Renal cortex interstitium (tissue), 11 donors: ENCODE results near the gene ZNF831. TPM values are rescaled to one million over a fixed set of nuclear protein-coding genes. Genes with fewer than 3 reads are reported as not detected.

Experiments used
- DNase-seq, 11 donors: peaks; one replicate each; pipeline ENCODE4 v3.0.0-alpha.2; 2013; ENCODE audit warnings: low read depth in 9 of 11, low spot score in 4 of 11; ENCODE audit errors: extremely low read depth in 1 of 11
- polyA plus RNA-seq, 3 donors: library from polyadenylated mRNA; unstranded; fragments of 120-200 nt; gene quantifications; one replicate each; pipeline ENCODE4 v1.2.1, GENCODE V29; 2013; ENCODE audit not compliant: insufficient read length in 3 of 3

ZNF831 gene
- polyA plus RNA-seq, 3 donors = 0.08 to 0.11 (median 0.10) TPM

GRCh38 chr20:59265298-59265697 is 101.7 kb downstream of the ZNF831 start:
- no peak for DNase-seq

- DNase-seq = no peak
These were observed 105.2 kb downstream of the ZNF831 start for GRCh38 chr20:59268870-59269269.

DNA sequence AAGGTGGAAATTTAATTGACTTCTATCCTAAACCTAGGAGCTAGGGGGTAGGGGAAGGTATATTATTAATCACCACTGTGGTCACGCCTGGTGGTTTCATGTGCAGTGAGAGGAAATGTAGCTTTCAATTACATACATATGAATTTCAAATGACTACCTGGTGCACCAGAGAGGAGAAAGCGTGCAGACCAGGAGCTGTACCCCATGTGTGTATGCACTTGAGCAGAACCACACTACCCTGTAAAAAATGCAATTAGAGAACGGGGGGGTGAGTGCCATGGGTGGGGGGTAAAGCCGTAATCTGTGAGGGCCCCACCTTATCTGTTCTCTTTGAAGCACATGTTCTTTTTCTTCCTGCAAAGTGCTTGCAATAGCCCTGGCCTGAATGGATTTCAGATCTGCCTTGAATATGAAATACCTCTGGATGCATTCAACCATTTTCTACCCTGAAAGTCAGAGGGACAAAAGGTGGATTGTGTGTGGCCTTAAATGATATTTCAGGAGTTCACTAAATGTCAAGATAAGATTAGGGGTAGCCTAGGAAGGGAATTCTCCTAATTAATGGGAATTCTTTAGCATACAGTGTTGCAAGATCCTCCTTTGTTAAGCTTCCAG is 105.9 kb downstream of the ZNF831 start:
- DNase-seq = peak in 1 of 11 donors; percentile 49

GRCh38 chr20:59270380-59270779 is 106.8 kb downstream of the ZNF831 start:
- no peak for DNase-seq

- DNase-seq = no peak
These were observed 110.2 kb downstream of the ZNF831 start for GRCh38 chr20:59273739-59274357.

GRCh38 chr20:59276938-59277337 is 113.3 kb downstream of the ZNF831 start:
- DNase-seq = peak in 2 of 11 donors; percentile 54 to 56

GRCh38 chr20:59284470-59284869 is 120.8 kb downstream of the ZNF831 start:
- DNase-seq = no peak

- DNase-seq = no peak
These were observed 126.4 kb downstream of the ZNF831 start for GRCh38 chr20:59289994-59290393.

DNA sequence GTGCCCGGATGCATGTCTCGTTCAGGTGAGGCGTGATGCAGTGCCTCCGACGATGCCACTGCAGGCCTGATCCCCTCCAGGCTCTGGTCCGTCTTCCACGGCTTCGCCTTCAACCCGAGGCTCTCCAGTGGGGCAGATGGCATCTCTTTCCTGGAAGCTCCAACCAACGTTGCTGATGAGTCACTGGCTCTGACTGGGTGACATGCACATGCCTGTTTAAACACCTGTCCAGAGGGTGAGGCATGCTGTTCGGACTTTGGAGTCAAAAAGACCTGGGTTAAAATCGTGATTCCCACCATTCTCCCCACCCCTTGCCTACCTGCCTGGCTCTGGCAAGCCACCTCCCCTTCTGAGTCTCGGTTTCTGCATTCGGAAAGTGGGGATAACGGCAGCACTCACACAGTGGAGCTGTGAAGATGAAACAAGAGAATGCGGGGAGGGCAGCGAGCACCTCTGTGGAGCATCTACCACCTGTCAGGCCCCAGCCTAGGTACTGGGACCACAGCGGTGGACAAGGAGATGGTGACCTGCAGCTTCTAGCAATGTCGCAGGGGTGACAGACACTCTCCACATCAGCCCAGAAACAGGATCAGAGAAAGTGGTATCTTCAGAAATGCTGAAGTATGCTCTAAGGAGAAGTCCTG is 128.2 kb downstream of the ZNF831 start:
- DNase-seq = no peak

GRCh38 chr20:59295531-59295930 is 131.9 kb downstream of the ZNF831 start:
- DNase-seq = no peak

DNA sequence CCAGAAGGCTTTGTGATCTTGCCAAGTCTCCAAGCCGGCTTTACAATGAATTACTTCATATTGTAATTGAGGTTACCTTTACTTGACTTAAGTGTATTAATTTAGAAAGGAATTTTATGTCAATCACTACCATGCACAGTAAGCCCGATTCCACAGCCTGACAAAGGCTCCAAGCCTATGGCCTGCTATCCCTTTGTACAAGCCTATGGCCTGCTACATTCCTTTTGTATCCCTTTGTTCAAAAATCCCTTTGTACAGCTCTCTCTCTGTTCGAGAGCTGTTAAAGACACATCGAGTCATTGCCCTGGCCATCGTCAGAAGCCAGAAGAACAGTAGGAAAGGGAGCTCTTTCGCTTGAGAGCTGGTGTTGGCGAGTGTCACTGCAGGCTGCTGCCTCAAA is 134.1 kb downstream of the ZNF831 start:
- no peak for DNase-seq

DNA sequence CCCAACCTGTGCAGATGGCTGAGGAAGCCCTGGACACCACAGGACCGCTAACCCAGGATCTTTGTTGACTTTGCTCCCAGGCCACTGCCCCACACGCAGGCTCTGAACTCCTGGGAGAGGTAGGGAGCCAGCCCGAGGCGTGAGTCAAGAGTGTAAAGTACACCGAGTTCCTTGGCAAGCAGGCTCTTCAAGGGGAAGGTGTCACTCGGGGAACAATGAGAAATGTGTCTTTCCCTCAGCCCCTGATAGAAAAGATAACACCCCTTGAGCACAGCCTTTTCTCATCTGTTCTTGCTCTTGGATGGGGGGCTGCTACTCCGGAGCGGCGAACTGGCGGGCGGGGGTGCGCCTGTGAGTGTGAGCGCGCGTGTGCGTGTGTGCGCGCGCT is 136.3 kb downstream of the ZNF831 start:
- DNase-seq = peak in 1 of 11 donors; percentile 15

DNA sequence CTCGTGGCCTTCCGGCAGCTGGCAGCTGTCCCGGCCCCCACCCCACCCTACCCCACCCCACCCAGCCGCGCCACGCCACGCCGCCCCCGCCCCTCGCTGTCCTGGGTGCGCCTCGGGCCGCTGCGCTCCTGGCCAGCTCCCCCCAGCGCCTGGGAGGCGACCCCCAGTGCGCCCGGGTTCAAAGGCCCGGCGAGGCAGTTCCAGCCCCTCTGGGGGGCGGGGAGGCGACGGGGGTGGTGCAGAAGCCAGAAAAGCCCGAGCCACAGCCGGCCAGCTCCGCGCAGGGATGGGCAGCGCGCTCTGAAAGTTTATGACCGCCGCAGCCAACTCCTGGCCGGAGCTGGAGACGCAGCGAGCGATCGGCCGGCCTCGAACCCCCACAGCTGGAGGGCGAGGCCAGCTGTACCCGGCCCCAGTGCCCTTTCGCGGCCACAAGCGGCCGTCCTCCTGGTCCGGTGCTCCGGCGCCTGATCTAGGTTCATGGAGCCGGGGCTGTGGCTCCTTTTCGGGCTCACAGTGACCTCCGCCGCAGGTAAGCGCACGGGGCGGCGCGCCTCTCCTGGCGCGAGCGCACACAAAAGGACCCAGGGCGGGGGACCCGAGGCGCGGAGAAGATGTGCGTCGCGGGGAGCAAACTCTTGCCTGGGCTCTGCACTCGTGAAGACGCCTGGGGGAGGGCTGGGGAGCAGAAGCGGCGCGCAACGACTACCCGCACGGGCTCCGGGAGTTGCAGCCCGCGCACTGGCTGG is 136.9 kb downstream of the ZNF831 start, which contains the start of gene EDN3:
EDN3 (plus strand) TSS at position 279 of the 749 bp plus-strand sequence; CDS start at position 481, 202 bp downstream.
- DNase-seq = no peak

DNA sequence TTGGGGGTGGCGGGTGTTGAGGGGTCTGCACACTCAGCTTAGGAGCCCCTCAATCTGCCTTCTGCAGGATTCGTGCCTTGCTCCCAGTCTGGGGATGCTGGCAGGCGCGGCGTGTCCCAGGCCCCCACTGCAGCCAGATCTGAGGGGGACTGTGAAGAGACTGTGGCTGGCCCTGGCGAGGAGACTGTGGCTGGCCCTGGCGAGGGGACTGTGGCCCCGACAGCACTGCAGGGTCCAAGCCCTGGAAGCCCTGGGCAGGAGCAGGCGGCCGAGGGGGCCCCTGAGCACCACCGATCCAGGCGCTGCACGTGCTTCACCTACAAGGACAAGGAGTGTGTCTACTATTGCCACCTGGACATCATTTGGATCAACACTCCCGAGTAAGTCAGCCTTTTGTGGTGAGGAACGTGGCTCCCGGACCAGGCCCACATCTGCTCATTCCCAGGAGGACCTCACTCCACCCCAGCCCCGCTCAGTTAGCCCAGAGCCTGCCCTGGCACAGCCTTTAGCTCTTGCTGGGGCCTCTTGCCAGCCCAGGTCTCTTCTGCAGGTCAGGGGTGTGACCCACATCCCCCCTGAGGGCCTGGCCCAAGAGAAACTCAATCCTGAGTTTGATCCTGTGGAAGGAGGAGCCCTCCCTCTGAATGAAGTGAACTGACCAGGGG is 137.9 kb downstream of the ZNF831 start:
- DNase-seq = no peak

DNA sequence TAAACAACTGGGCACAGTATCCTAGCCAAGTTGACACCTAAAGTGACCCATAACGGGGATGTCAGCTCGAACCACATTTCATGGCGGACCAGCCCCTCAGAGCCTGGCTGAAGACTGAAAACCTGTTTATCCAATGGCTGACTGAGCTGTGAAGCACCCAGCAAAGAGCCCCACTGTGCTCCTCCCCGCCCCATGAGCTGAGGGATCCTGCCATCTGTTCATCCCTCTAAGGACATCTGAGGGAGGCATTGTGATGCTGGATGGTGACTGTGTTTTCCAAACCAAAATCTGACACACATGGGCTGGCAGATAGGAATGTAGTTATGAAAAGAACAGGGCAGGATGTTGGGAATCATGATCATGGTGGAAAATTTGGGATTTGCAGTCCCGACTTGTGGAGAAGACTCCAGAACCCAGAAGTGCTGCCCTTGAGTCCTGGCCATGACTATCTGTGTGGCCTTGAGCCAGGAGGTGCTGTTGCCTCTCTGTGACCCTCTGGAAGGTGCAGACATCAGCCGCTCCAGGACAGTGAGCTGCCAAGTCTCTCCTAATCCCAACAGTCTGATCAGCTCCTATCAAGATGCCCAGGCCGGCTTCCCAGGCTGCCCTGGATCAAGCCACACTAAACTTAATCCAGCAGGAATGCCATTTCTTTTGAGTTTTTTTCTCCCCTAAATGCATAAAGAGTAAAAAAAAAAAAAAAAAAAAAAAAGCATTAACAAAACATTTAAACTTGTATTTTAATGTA is 142.5 kb downstream of the ZNF831 start:
- DNase-seq = no peak

GRCh38 chr20:59307270-59307669 is 143.6 kb downstream of the ZNF831 start:
- DNase-seq = no peak
